Measurements from ENCODE around the gene TMEM229B. TPM values are rescaled to one million over a fixed set of nuclear protein-coding genes. Genes with fewer than 3 reads are reported as not detected.

TMEM229B gene
- total RNA-seq, 1 experiment from 2014 or later = 0.71 TPM

- DNase-seq (ENCODE audit: low read depth, low spot score) (no peak), ATAC-seq (no peak)
- Histone ChIP-seq H3K27ac (ENCODE audit: low read depth, low read length) (no peak overlapping the region), H3K9me3 (ENCODE audit: control insufficient read depth in 1 of 2, insufficient read depth in 1 of 2, low read depth in 1 of 2, low read length in 2 of 2) (no peaks in the 10 kb centered on the region), H3K9ac (ENCODE audit: low read length) (no peak overlapping the region), H3K4me2 (ENCODE audit: low read length) (no peak overlapping the region), H2AFZ (ENCODE audit: low read depth, low read length, poor library complexity, severe bottlenecking) (no peak overlapping the region), H3K4me1 (ENCODE audit: control insufficient read depth in 1 of 2, insufficient read depth in 2 of 2, low read length in 2 of 2) (peaks cover 0 to 11% of the 10 kb centered on the region in 2 experiments; a peak in 2 of 4 replicates), H3K4me3 (replicated peaks in 1 of 2; ENCODE audit: low read depth in 1 of 2, low read length in 2 of 2) (no peak overlapping the region), H3K9me2 (ENCODE audit: insufficient read depth) (no peaks in the 10 kb centered on the region), H4K20me1 (ENCODE audit: insufficient read depth) (no peaks in the 10 kb centered on the region), H3K27me3 (ENCODE audit: insufficient read depth, low read length) (peaks cover 29% of the 10 kb centered on the region; the same call in 1 of the 2 replicates), H3K79me2 (ENCODE audit: insufficient read depth, low read length) (no peaks in the 10 kb centered on the region), H3K36me3 (ENCODE audit: control insufficient read depth in 1 of 2, insufficient read depth in 2 of 2, low read length in 2 of 2) (no peaks in the 10 kb centered on the region)
- intact Hi-C loops (cut with micrococcal nuclease) = no loop called here
- BruUV-seq (replicated peaks) = no TSS peak
- CTCF ChIA-PET = interaction anchor here (1.0 to 1.5 kb wide), 3 partner anchors 9 to 180 kb away, joined by 3 to 6 read pairs (median 4); partner anchors contain the start of gene PLEKHH1
- RAD21 ChIA-PET (ENCODE audit: low non-redundant PET in 1 of 2, low total read pairs in 2 of 2, uncharacterized antibody in 2 of 2, unreplicated experiment in 2 of 2) = no interaction called here
- POLR2A ChIA-PET = no interaction called here
- TF ChIP-seq, protein P1, sequence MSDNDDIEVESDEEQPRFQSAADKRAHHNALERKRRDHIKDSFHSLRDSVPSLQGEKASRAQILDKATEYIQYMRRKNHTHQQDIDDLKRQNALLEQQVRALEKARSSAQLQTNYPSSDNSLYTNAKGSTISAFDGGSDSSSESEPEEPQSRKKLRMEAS (IDR thresholded peaks at IDR 0.05) = no peak
- TF ChIP-seq TCF7L2 (IDR thresholded peaks at IDR 0.05; ENCODE audit: borderline replicate concordance, extremely low read depth, insufficient read depth, insufficient read length) (no peak), SIN3A (IDR thresholded peaks at IDR 0.05; ENCODE audit: low read depth) (no peak), JUND (IDR thresholded peaks at IDR 0.05) (no peak), POLR2A (IDR thresholded peaks at IDR 0.05; ENCODE audit: borderline replicate concordance, extremely low read depth, insufficient read depth, insufficient read length) (no peak), ZBTB33 (IDR thresholded peaks at IDR 0.05; ENCODE audit: extremely low read depth, insufficient replicate concordance, low read length) (no peak), ZNF274 (IDR thresholded peaks at IDR 0.05; ENCODE audit: low read depth, low read length) (no peak), SRF (IDR thresholded peaks at IDR 0.05; ENCODE audit: low read depth) (no peak), YY1 (IDR thresholded peaks at IDR 0.05; ENCODE audit: extremely low read depth, insufficient replicate concordance, low read depth, low read length) (no peak)
Observed at GRCh38 chr14:67523764-67524633, 35.5 kb upstream of the TMEM229B start.

All from HCT116 (cell line).